Lung (tissue), 12 donors: ENCODE data around the gene FBN1. TPM values are rescaled to one million over a fixed set of nuclear protein-coding genes. Genes with fewer than 3 reads are reported as not detected.

Source experiments
- ATAC-seq: fragments of 200-7000 bp; cut with Tn5 transposase; one replicate; pipeline ENCODE4 v1.9.1; 2020; ENCODE audit warnings: moderate number of reproducible peaks; ENCODE audit not compliant: insufficient read depth, low FRiP score
- DNase-seq, 3 donors: peaks; one replicate each; pipeline ENCODE4 v3.0.0-alpha.2; 2013 to 2017
- H3K27ac ChIP-seq, 2 donors: one replicate each; pipeline ENCODE4 v1.5.1; 2013; ENCODE audit warnings: mild to moderate bottlenecking in 2 of 2, moderate library complexity in 2 of 2, control low read depth in 1 of 2, inconsistent platforms in 1 of 2, low read depth in 1 of 2, low read length in 1 of 2
- H3K27me3 ChIP-seq, 3 donors: one replicate each; pipeline ENCODE4 v1.5.1; 2013; ENCODE audit warnings: low read length in 2 of 3; ENCODE audit not compliant: control insufficient read depth in 3 of 3, insufficient read depth in 3 of 3
- H3K36me3 ChIP-seq, 4 donors: one replicate each; pipeline ENCODE4 v1.5.1; 2013; ENCODE audit warnings: low read length in 4 of 4, mild to moderate bottlenecking in 1 of 4, moderate library complexity in 1 of 4; ENCODE audit not compliant: control insufficient read depth in 4 of 4, insufficient read depth in 4 of 4
- H3K4me1 ChIP-seq, 5 donors: one replicate each; pipeline ENCODE4 v1.5.1; 2013; ENCODE audit warnings: low read length in 5 of 5, mild to moderate bottlenecking in 2 of 5, moderate library complexity in 1 of 5; ENCODE audit not compliant: control insufficient read depth in 5 of 5, insufficient read depth in 5 of 5
- H3K4me3 ChIP-seq: one replicate; pipeline ENCODE4 v1.5.1; 2013; ENCODE audit warnings: mild to moderate bottlenecking, control low read depth, moderate library complexity
- H3K9ac ChIP-seq, 2 donors: one replicate each; pipeline ENCODE4 v1.5.1; 2013; ENCODE audit warnings: low read length in 2 of 2, control low read depth in 1 of 2; ENCODE audit not compliant: insufficient read depth in 1 of 2
- H3K9me3 ChIP-seq, 4 donors: one replicate each; pipeline ENCODE4 v1.5.1; 2013; ENCODE audit warnings: low read length in 3 of 4, mild to moderate bottlenecking in 1 of 4, moderate library complexity in 1 of 4; ENCODE audit not compliant: control insufficient read depth in 4 of 4, insufficient read depth in 3 of 4
- WGBS, 2 donors: extraction: QIAGEN DNeasy Blood & Tissue Kit; methylation state at CpG; one replicate each; pipeline ENCODE4 v1.1.7; 2013; 5-methylcytosine and 5-hydroxymethylcytosine counted together
- polyA plus RNA-seq, 2 donors: library from polyadenylated mRNA; stranded (reverse); fragments of 200-250 nt; gene quantifications; one replicate each; pipeline ENCODE4 v1.2.1, GENCODE V29; 2013
- total RNA-seq, 2 donors: library from RNA; depleted of rRNA in 1 of 2; stranded (reverse); fragments of >200 nt in 1 of 2; gene quantifications; one replicate each; pipeline ENCODE4 v1.2.1, GENCODE V29; 2014 to 2021
- TF ChIP-seq, protein P1 (sequence below): IDR thresholded peaks from 2 replicates; pipeline ENCODE4 v1.5.1; 2012; ENCODE audit warnings: mild to moderate bottlenecking; ENCODE audit errors: control extremely low read depth, extremely low read depth
- donor health status: control.
- donor health status: control.
- donor health status: Bipolar disorder and iron deficiency.
- donor health status: healthy.
- donor health status: DM: yes; HTN: yes; CAD: no.

Gene FBN1
- total and polyA plus RNA-seq, 4 donors: 6.0 to 170 (median 60.8) TPM

GRCh38 chr15:48632651-48633050 lies 12.9 kb downstream of the FBN1 start:
- H3K27me3 ChIP-seq: no peaks in the 10 kb centered on the region
- TF ChIP-seq, protein P1, sequence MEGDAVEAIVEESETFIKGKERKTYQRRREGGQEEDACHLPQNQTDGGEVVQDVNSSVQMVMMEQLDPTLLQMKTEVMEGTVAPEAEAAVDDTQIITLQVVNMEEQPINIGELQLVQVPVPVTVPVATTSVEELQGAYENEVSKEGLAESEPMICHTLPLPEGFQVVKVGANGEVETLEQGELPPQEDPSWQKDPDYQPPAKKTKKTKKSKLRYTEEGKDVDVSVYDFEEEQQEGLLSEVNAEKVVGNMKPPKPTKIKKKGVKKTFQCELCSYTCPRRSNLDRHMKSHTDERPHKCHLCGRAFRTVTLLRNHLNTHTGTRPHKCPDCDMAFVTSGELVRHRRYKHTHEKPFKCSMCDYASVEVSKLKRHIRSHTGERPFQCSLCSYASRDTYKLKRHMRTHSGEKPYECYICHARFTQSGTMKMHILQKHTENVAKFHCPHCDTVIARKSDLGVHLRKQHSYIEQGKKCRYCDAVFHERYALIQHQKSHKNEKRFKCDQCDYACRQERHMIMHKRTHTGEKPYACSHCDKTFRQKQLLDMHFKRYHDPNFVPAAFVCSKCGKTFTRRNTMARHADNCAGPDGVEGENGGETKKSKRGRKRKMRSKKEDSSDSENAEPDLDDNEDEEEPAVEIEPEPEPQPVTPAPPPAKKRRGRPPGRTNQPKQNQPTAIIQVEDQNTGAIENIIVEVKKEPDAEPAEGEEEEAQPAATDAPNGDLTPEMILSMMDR: no peak
- no peak overlapping the region for H3K27ac ChIP-seq
- no peak overlapping the region for H3K9ac ChIP-seq
- no peak overlapping the region for H3K4me3 ChIP-seq
- peaks cover 0 to 21% (median 8%) of the 10 kb centered on the region in 5 donors for H3K4me1 ChIP-seq
- no peak for ATAC-seq
- H3K36me3 ChIP-seq: peaks cover 0 to 3% (median 0%) of the 10 kb centered on the region in 4 donors
- WGBS, 2 donors: 56 to 83% methylated on average over 1 of the region's 1 CpG
- H3K9me3 ChIP-seq: no peaks in the 10 kb centered on the region
- no peak for DNase-seq

- ATAC-seq: no peak
- no peaks in the 10 kb centered on the region for H3K9me3 ChIP-seq
- 73 to 83% methylated on average over 8 of the region's 8 CpGs for WGBS, 2 donors
- H3K36me3 ChIP-seq: peaks cover 0 to 3% (median 0%) of the 10 kb centered on the region in 4 donors
- no peak overlapping the region for H3K4me3 ChIP-seq
- TF ChIP-seq, protein P1: no peak
- H3K27ac ChIP-seq: no peak overlapping the region
- H3K9ac ChIP-seq: no peak overlapping the region
- H3K27me3 ChIP-seq: no peaks in the 10 kb centered on the region
- DNase-seq: peak in 2 of 3 donors; percentile 56 to 57
- peaks cover 0 to 21% (median 10%) of the 10 kb centered on the region in 5 donors for H3K4me1 ChIP-seq
These were observed 14.2 kb downstream of the FBN1 start for GRCh38 chr15:48631176-48631770.

GRCh38 chr15:48630245-48630644 lies 15.3 kb downstream of the FBN1 start:
- 80 to 100% methylated on average over 1 of the region's 1 CpG for WGBS, 2 donors
- TF ChIP-seq, protein P1: no peak

More at GRCh38 chr15:48630245-48630644, 15.3 kb downstream of the FBN1 start:
- ATAC-seq: no peak
- H3K27me3 ChIP-seq: no peaks in the 10 kb centered on the region
- H3K9ac ChIP-seq: no peak overlapping the region
- no peak for DNase-seq
- peaks cover 0 to 21% (median 10%) of the 10 kb centered on the region in 5 donors for H3K4me1 ChIP-seq
- H3K9me3 ChIP-seq: no peaks in the 10 kb centered on the region
- H3K4me3 ChIP-seq: no peak overlapping the region
- H3K36me3 ChIP-seq: peaks cover 0 to 3% (median 0%) of the 10 kb centered on the region in 4 donors
- H3K27ac ChIP-seq: no peak overlapping the region
